AG09309 (cell line): ENCODE data around the gene NOL3.

Experiments
- DNase-seq: peaks from one replicate; pipeline ENCODE4 v3.0.0-alpha.2; 2010; ENCODE audit warnings: low read depth
- H3K4me3 ChIP-seq: 2 replicates; pipeline ENCODE4 v1.5.1; 2011; ENCODE audit warnings: mild to moderate bottlenecking, low read depth, low read length, moderate library complexity; ENCODE audit not compliant: control insufficient read depth
- TF ChIP-seq, protein P1 (sequence below): IDR thresholded peaks from 2 replicates; pipeline ENCODE4 v1.5.1; 2011; ENCODE audit warnings: mild to moderate bottlenecking, low read depth, low read length, inconsistent platforms; ENCODE audit not compliant: insufficient read depth, control insufficient read depth; ENCODE audit errors: missing control alignments

NOL3 gene

DNA sequence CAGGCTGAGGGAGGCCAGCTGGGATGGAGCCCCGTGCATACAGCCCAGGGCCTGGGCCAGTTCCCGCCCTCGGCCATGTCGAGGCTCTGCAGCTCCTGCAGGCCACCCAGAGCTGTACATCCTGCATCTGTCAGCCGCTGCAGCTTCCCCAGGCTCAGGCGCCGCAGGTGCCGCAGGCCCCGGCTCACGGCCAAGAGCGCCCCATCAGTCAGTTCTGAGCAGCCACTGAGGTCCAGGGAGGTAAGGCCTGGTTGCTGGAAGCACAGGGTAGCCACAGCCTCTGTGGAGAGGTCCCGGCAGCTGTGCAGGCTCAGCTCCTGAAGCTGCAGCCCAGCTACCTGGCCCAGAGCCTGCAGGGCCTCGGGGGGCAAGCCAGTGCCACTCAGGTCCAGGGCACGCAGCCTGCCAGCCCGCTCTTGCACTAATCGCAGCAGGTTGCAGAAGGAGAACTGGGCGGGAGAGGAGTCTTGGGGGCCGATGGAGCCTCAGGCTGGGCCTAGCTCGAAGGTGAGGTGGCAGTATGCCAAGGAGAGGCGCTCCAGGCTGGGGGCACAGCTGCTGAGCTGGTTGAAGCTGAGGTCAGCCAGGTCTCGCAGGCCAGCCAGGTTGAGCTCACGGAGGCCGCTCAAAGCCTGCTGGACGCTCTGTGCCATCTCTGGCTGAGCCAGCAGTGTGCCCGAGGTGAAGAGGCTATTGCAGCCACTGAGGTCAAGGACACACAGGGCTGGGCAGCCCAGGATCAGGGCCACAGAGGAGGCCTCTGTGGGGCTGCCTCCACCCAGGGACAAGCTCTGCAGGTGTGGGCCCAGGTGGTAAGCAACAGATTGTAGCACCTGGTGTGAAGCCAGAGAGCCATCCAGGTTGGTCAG lies 40.0 kb downstream of the NOL3 start:
- TF ChIP-seq, protein P1, sequence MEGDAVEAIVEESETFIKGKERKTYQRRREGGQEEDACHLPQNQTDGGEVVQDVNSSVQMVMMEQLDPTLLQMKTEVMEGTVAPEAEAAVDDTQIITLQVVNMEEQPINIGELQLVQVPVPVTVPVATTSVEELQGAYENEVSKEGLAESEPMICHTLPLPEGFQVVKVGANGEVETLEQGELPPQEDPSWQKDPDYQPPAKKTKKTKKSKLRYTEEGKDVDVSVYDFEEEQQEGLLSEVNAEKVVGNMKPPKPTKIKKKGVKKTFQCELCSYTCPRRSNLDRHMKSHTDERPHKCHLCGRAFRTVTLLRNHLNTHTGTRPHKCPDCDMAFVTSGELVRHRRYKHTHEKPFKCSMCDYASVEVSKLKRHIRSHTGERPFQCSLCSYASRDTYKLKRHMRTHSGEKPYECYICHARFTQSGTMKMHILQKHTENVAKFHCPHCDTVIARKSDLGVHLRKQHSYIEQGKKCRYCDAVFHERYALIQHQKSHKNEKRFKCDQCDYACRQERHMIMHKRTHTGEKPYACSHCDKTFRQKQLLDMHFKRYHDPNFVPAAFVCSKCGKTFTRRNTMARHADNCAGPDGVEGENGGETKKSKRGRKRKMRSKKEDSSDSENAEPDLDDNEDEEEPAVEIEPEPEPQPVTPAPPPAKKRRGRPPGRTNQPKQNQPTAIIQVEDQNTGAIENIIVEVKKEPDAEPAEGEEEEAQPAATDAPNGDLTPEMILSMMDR: no peak
- no peak overlapping the region for H3K4me3 ChIP-seq

GRCh38 chr16:67211674-67212073 lies 41.3 kb downstream of the NOL3 start:
- TF ChIP-seq, protein P1: no peak
- DNase-seq: no peak
- no peak overlapping the region for H3K4me3 ChIP-seq

More for the DNA sequence above, 40.0 kb downstream of the NOL3 start:
- no peak for DNase-seq

DNA sequence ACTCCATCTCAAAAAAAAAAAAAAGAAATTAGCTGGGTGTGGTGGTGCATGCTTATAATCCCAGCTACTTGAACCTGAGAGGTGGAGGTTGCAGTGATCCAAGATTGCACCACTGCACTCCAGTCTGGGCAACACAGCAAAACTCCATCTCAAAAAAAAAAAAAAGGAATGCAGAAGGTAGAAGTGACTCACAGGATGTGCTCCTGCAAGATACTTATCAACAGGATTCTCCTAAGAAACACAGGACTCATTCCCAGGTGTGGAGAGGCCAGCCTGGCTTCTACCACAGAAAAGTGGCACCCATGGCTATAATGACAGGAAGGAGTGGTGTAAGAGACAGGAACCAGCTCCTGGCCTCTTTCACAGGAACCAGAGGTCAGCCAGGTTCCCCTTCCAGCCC lies 42.4 kb downstream of the NOL3 start:
- TF ChIP-seq, protein P1: no peak
- DNase-seq: no peak
- no peak overlapping the region for H3K4me3 ChIP-seq

DNA sequence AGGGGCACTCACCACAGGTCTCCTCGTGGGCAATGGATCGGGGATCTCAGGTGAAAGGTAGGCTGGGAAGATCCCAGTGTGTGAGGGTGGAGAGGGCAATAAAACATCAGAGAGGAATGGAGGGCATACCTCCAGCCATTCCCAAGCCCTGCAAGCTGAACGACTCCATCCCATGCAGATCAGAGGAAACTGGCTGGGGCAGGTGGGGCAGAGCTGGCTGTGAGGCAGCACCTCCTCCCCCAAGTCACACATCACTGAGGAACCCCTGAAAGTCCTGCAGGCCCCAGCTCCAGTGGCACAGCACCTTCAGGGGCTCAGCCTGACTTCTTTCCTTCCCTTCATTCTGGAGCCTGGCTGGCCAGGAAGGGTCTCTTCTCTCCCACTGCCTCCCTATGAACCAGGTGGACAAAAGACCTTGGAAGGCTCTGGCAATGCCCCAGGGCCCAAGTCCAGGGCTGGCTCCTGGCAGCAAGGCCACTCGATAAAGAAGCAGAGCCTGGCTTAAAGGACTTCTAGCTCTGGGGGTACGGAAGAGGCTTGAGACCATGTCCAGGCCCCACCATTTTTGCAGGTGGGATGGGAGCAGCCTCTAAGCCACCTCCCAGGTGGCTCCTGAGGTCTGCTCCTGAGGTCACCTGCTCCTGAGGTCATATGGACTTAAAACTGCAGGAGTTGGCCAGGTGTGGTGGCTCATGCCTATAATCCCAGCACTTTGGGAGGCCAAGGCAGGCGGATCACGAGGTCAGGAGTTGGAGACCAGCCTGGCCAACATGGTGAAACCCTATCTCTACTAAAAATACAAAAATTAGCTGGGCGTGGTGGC lies 43.1 kb downstream of the NOL3 start:
- no peak for DNase-seq
- TF ChIP-seq, protein P1: no peak
- no peak overlapping the region for H3K4me3 ChIP-seq

- no peak for DNase-seq
- TF ChIP-seq, protein P1: no peak
- no peak overlapping the region for H3K4me3 ChIP-seq
Measured at GRCh38 chr16:67215706-67216105, 45.4 kb downstream of the NOL3 start.

DNA sequence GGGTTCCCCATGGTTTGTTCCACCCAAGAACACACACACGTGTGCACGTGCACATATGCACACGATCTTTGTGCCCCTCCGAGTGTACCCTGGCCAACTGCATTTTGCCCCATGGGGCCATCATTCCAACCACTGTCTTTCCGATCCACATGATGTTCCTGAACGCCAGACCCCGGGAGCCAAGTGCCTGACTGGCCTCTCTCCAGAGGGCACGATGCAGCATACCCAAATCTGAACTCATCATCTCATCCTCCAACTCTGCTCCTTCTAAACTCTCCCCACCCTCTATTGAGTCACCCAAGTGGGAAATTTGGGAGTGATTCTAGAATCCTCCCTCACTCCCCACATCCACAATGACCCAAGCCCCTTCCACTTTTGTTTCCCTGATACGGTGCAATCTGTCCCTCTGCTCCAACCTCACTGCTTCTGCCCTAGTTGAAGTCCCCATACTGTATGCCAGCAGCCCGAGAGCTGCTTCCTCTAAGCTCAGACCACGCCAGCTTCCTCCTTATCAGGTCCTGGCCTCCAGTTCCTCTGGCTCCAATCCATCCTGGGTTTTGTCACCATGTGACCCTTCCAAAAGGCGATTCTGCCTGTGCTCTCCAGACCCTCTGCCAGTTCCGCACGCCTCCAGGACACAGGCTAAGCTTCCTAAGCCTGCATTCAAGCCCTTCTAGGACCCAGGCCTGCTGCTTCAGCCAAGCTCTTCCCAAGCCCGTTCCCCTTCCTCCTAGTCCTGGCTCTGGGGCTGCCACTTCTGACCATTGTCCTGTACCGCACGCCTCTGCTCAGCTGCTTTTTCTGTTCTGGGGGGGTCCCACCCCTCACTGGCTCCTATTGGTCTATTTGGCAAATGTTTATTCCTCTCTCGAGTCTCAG lies 46.5 kb downstream of the NOL3 start:
- TF ChIP-seq, protein P1: no peak
- H3K4me3 ChIP-seq: no peak overlapping the region
- no peak for DNase-seq
